HEK293 (cell line): ENCODE measurements around the gene MPPED1.

Experiments used
- CTCF ChIA-PET: fragments of 350-600 bp; formaldehyde crosslinking; extraction: SDS; loops from one replicate; lab custom pipeline; 2021; ENCODE audit warnings: antibody characterized with exemption; lab: Yijun Ruan, JAX
- POLR2A ChIA-PET: fragments of 300-600 bp; formaldehyde crosslinking; extraction: SDS; loops from one replicate; lab custom pipeline; 2020; ENCODE audit warnings: antibody characterized with exemption, inconsistent platforms; lab: Yijun Ruan, JAX
- H3K27ac ChIP-seq: fragments of 200-500 bp; sonication (Bioruptor generic); 2 replicates; pipeline ENCODE4 v1.5.1; 2014; ENCODE audit warnings: low read depth, low read length, control low read depth, inconsistent platforms; ENCODE audit errors: extremely low read depth
- H3K36me3 ChIP-seq, 2 experiments: fragments of 200-500 bp in 1 of 2; sonication (Bioruptor generic) in 1 of 2; 1 replicate in 1 of 2; 2 replicates in 1 of 2; pipeline ENCODE4 v1.5.1; 2014 to 2017; ENCODE audit warnings: inconsistent platforms in 2 of 2, low read length in 2 of 2; ENCODE audit not compliant: control insufficient read depth in 2 of 2, insufficient read depth in 1 of 2
- H3K4me1 ChIP-seq: fragments of 200-500 bp; sonication (Bioruptor generic); 2 replicates; pipeline ENCODE4 v1.5.1; 2014; ENCODE audit warnings: mild to moderate bottlenecking, low read length, inconsistent platforms; ENCODE audit not compliant: control insufficient read depth, insufficient read depth
- H3K4me3 ChIP-seq: 2 replicates; pipeline ENCODE4 v1.5.1; 2011; ENCODE audit warnings: low read depth, mild to moderate bottlenecking, control low read depth, low read length, moderate library complexity
- H3K9me3 ChIP-seq: fragments of 200-500 bp; sonication (Bioruptor generic); 2 replicates; pipeline ENCODE4 v1.5.1; 2014; ENCODE audit warnings: low read depth, low read length, inconsistent platforms; ENCODE audit not compliant: control insufficient read depth, insufficient read depth
- BCL6B ChIP-seq: fragments of 450-650 bp; formaldehyde crosslinking; IDR thresholded peaks from 2 replicates; pipeline ENCODE4 v1.5.1; 2017; ENCODE audit warnings: missing biosample characterization, missing genetic modification characterization
- HOXC10 ChIP-seq: sonication (generic); formaldehyde crosslinking; IDR thresholded peaks from 2 replicates; pipeline ENCODE4 v1.8.1; 2023; ENCODE audit warnings: mild to moderate bottlenecking, missing genetic modification reagents
- SCRT1 ChIP-seq: fragments of 450-650 bp; formaldehyde crosslinking; IDR thresholded peaks from 2 replicates; pipeline ENCODE4 v1.5.1; 2016; ENCODE audit warnings: missing biosample characterization, missing genetic modification characterization, borderline replicate concordance
- ZBTB48 ChIP-seq: fragments of 450-650 bp; formaldehyde crosslinking; IDR thresholded peaks from 2 replicates; pipeline ENCODE4 v1.5.1; 2016; ENCODE audit warnings: missing biosample characterization, missing genetic modification characterization
- ZNF133 ChIP-seq: fragments of 450-650 bp; formaldehyde crosslinking; IDR thresholded peaks from 2 replicates; pipeline ENCODE4 v1.5.1; 2016; ENCODE audit warnings: missing biosample characterization, missing genetic modification characterization
- ZNF146 ChIP-seq: fragments of 450-650 bp; formaldehyde crosslinking; IDR thresholded peaks from 2 replicates; pipeline ENCODE4 v1.5.1; 2016; ENCODE audit warnings: missing biosample characterization, missing genetic modification characterization
- ZNF18 ChIP-seq: fragments of 450-650 bp; formaldehyde crosslinking; IDR thresholded peaks from 2 replicates; pipeline ENCODE4 v1.5.1; 2016; ENCODE audit warnings: missing biosample characterization, missing genetic modification characterization
- ZNF202 ChIP-seq: fragments of 450-650 bp; formaldehyde crosslinking; IDR thresholded peaks from 2 replicates; pipeline ENCODE4 v1.5.1; 2016; ENCODE audit warnings: missing biosample characterization, missing genetic modification characterization, borderline replicate concordance
- ZNF214 ChIP-seq: fragments of 450-650 bp; formaldehyde crosslinking; IDR thresholded peaks from 2 replicates; pipeline ENCODE4 v1.5.1; 2017; ENCODE audit warnings: missing biosample characterization, mild to moderate bottlenecking, missing genetic modification characterization, borderline replicate concordance
- ZNF248 ChIP-seq: fragments of 450-650 bp; formaldehyde crosslinking; IDR thresholded peaks from 2 replicates; pipeline ENCODE4 v1.5.1; 2017; ENCODE audit warnings: missing biosample characterization, missing genetic modification characterization
- ZNF514 ChIP-seq: fragments of 450-650 bp; formaldehyde crosslinking; IDR thresholded peaks from 2 replicates; pipeline ENCODE4 v1.5.1; 2016; ENCODE audit warnings: missing biosample characterization, missing genetic modification characterization
- ZNF585B ChIP-seq: fragments of 450-650 bp; formaldehyde crosslinking; IDR thresholded peaks from 2 replicates; pipeline ENCODE4 v1.5.1; 2016; ENCODE audit warnings: missing biosample characterization, missing genetic modification characterization
- ZNF600 ChIP-seq: fragments of 450-650 bp; formaldehyde crosslinking; IDR thresholded peaks from 2 replicates; pipeline ENCODE4 v1.5.1; 2016; ENCODE audit warnings: missing biosample characterization, missing genetic modification characterization
- ZNF670 ChIP-seq: fragments of 450-650 bp; formaldehyde crosslinking; IDR thresholded peaks from 2 replicates; pipeline ENCODE4 v1.5.1; 2016; ENCODE audit warnings: missing biosample characterization, missing genetic modification characterization, low read depth
- ZNF692 ChIP-seq: fragments of 450-650 bp; formaldehyde crosslinking; IDR thresholded peaks from 2 replicates; pipeline ENCODE4 v1.5.1; 2016; ENCODE audit warnings: missing biosample characterization, missing genetic modification characterization
- ZNF843 ChIP-seq: fragments of 450-650 bp; formaldehyde crosslinking; IDR thresholded peaks from 2 replicates; pipeline ENCODE4 v1.5.1; 2016; ENCODE audit warnings: missing biosample characterization, missing genetic modification characterization
- TF ChIP-seq, protein P1 (sequence below): fragments of 450-650 bp; formaldehyde crosslinking; IDR thresholded peaks from 2 replicates; pipeline ENCODE4 v1.5.1; 2016; ENCODE audit warnings: missing biosample characterization, missing genetic modification characterization
- TF ChIP-seq, protein P2 (sequence below): fragments of 450-650 bp; formaldehyde crosslinking; optimal IDR thresholded peaks from 2 replicates; pipeline ENCODE3; 2016; ENCODE audit warnings: missing biosample characterization, mild to moderate bottlenecking, missing genetic modification characterization
- TF ChIP-seq, protein P3 (sequence below): fragments of 450-650 bp; formaldehyde crosslinking; conservative IDR thresholded peaks from 2 replicates; pipeline ENCODE4 v1.5.1; 2016; ENCODE audit warnings: low read depth, missing biosample characterization, missing genetic modification characterization

Gene MPPED1

GRCh38 chr22:43425976-43426785, 14.4 kb downstream of the MPPED1 start:
- H3K9me3 ChIP-seq = no peaks in the 10 kb centered on the region
- CTCF ChIA-PET = interaction anchor here (0.7 kb wide), 1 partner anchor 16 kb away, joined by 3 read pairs; no protein-coding TSS in a partner anchor
- H3K4me3 ChIP-seq = no peak overlapping the region
- H3K27ac ChIP-seq = no peak overlapping the region
- TF ChIP-seq ZNF600 (tag by site-specific recombination) (no peak), ZNF514 (tag by site-specific recombination) (no peak), ZNF670 (tag by site-specific recombination) (no peak), ZNF133 (tag by site-specific recombination) (no peak), ZNF202 (tag by site-specific recombination) (no peak), ZNF692 (tag by site-specific recombination) (no peak), SCRT1 (tag by site-specific recombination) (no peak), ZNF843 (tag by site-specific recombination) (no peak), ZNF146 (tag by site-specific recombination) (no peak), ZBTB48 (tag by site-specific recombination) (no peak), ZNF248 (no peak), BCL6B (no peak), ZNF18 (no peak), ZNF214 (no peak), ZNF585B (tag by site-specific recombination) (no peak), HOXC10 (CRISPR knock-in tag) (no peak)
- TF ChIP-seq, protein P1, sequence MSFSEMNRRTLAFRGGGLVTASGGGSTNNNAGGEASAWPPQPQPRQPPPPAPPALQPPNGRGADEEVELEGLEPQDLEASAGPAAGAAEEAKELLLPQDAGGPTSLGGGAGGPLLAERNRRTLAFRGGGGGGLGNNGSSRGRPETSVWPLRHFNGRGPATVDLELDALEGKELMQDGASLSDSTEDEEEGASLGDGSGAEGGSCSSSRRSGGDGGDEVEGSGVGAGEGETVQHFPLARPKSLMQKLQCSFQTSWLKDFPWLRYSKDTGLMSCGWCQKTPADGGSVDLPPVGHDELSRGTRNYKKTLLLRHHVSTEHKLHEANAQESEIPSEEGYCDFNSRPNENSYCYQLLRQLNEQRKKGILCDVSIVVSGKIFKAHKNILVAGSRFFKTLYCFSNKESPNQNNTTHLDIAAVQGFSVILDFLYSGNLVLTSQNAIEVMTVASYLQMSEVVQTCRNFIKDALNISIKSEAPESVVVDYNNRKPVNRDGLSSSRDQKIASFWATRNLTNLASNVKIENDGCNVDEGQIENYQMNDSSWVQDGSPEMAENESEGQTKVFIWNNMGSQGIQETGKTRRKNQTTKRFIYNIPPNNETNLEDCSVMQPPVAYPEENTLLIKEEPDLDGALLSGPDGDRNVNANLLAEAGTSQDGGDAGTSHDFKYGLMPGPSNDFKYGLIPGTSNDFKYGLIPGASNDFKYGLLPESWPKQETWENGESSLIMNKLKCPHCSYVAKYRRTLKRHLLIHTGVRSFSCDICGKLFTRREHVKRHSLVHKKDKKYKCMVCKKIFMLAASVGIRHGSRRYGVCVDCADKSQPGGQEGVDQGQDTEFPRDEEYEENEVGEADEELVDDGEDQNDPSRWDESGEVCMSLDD (tag by site-specific recombination) = no peak
- TF ChIP-seq, protein P2, sequence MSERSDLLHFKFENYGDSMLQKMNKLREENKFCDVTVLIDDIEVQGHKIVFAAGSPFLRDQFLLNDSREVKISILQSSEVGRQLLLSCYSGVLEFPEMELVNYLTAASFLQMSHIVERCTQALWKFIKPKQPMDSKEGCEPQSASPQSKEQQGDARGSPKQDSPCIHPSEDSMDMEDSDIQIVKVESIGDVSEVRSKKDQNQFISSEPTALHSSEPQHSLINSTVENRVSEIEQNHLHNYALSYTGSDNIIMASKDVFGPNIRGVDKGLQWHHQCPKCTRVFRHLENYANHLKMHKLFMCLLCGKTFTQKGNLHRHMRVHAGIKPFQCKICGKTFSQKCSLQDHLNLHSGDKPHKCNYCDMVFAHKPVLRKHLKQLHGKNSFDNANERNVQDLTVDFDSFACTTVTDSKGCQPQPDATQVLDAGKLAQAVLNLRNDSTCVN (tag by site-specific recombination) = no peak
- TF ChIP-seq, protein P3, sequence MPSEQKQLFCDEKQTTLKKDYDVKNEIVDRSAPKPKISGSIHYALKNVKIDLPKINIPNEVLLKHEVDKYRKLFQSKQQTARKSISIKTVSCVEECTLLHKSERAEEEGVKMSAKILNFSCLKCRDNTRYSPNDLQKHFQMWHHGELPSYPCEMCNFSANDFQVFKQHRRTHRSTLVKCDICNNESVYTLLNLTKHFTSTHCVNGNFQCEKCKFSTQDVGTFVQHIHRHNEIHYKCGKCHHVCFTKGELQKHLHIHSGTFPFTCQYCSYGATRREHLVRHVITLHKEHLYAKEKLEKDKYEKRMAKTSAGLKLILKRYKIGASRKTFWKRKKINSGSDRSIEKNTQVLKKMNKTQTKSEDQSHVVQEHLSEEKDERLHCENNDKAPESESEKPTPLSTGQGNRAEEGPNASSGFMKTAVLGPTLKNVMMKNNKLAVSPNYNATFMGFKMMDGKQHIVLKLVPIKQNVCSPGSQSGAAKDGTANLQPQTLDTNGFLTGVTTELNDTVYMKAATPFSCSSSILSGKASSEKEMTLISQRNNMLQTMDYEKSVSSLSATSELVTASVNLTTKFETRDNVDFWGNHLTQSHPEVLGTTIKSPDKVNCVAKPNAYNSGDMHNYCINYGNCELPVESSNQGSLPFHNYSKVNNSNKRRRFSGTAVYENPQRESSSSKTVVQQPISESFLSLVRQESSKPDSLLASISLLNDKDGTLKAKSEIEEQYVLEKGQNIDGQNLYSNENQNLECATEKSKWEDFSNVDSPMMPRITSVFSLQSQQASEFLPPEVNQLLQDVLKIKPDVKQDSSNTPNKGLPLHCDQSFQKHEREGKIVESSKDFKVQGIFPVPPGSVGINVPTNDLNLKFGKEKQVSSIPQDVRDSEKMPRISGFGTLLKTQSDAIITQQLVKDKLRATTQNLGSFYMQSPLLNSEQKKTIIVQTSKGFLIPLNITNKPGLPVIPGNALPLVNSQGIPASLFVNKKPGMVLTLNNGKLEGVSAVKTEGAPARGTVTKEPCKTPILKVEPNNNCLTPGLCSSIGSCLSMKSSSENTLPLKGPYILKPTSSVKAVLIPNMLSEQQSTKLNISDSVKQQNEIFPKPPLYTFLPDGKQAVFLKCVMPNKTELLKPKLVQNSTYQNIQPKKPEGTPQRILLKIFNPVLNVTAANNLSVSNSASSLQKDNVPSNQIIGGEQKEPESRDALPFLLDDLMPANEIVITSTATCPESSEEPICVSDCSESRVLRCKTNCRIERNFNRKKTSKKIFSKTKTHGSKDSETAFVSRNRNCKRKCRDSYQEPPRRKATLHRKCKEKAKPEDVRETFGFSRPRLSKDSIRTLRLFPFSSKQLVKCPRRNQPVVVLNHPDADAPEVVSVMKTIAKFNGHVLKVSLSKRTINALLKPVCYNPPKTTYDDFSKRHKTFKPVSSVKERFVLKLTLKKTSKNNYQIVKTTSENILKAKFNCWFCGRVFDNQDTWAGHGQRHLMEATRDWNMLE (tag by site-specific recombination) = no peak
- TF ChIP-seq, all 188 proteins: peak for 0
- no peaks in the 10 kb centered on the region for H3K4me1 ChIP-seq
- no peaks in the 10 kb centered on the region for H3K36me3 ChIP-seq
- POLR2A ChIA-PET = no interaction called here
